Measurements from ENCODE around the gene MTCL1. TPM values are rescaled to one million over a fixed set of nuclear protein-coding genes. Genes with fewer than 3 reads are reported as not detected.

Gene MTCL1
- polyA plus RNA-seq (2012; ENCODE audit: insufficient read length, low read depth): 8.2 TPM

- TF ChIP-seq, protein P1, sequence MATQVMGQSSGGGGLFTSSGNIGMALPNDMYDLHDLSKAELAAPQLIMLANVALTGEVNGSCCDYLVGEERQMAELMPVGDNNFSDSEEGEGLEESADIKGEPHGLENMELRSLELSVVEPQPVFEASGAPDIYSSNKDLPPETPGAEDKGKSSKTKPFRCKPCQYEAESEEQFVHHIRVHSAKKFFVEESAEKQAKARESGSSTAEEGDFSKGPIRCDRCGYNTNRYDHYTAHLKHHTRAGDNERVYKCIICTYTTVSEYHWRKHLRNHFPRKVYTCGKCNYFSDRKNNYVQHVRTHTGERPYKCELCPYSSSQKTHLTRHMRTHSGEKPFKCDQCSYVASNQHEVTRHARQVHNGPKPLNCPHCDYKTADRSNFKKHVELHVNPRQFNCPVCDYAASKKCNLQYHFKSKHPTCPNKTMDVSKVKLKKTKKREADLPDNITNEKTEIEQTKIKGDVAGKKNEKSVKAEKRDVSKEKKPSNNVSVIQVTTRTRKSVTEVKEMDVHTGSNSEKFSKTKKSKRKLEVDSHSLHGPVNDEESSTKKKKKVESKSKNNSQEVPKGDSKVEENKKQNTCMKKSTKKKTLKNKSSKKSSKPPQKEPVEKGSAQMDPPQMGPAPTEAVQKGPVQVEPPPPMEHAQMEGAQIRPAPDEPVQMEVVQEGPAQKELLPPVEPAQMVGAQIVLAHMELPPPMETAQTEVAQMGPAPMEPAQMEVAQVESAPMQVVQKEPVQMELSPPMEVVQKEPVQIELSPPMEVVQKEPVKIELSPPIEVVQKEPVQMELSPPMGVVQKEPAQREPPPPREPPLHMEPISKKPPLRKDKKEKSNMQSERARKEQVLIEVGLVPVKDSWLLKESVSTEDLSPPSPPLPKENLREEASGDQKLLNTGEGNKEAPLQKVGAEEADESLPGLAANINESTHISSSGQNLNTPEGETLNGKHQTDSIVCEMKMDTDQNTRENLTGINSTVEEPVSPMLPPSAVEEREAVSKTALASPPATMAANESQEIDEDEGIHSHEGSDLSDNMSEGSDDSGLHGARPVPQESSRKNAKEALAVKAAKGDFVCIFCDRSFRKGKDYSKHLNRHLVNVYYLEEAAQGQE (IDR thresholded peaks at IDR 0.05; ENCODE audit: insufficient read depth in 1 of 2, low read depth in 2 of 2, low read length in 2 of 2): no peak
- no peak for TF ChIP-seq TAF1 (IDR thresholded peaks at IDR 0.05; ENCODE audit: borderline replicate concordance, insufficient read depth, low read length)
- TF ChIP-seq FOXP2 (optimal IDR thresholded peaks at IDR 0.05; ENCODE audit: borderline replicate concordance, extremely low read depth, extremely low read length, insufficient read depth): no peak
- TF ChIP-seq POLR2AphosphoS5 (IDR thresholded peaks at IDR 0.05; ENCODE audit: low read depth, low read length): no peak
- no peak for TF ChIP-seq SIN3A (IDR thresholded peaks at IDR 0.05; ENCODE audit: borderline replicate concordance, insufficient read depth, low read length)
Measured at GRCh38 chr18:8705238-8705960, at the start of gene MTCL1. Gene MTCL1, plus strand, starts transcription at chr18:8705556. Its CDS starts 105 bp downstream, at chr18:8705661.

GRCh38 chr18:8656232-8656631 is 49.1 kb upstream of the MTCL1 start:
- TF ChIP-seq TAF1 (IDR thresholded peaks at IDR 0.05; ENCODE audit: borderline replicate concordance, insufficient read depth, low read length) (no peak), POLR2AphosphoS5 (IDR thresholded peaks at IDR 0.05; ENCODE audit: low read depth, low read length) (no peak), FOXP2 (optimal IDR thresholded peaks at IDR 0.05; ENCODE audit: borderline replicate concordance, extremely low read depth, extremely low read length, insufficient read depth) (no peak), SIN3A (IDR thresholded peaks at IDR 0.05; ENCODE audit: borderline replicate concordance, insufficient read depth, low read length) (no peak)
- TF ChIP-seq, protein P1 (IDR thresholded peaks at IDR 0.05; ENCODE audit: insufficient read depth in 1 of 2, low read depth in 2 of 2, low read length in 2 of 2): no peak

DNA sequence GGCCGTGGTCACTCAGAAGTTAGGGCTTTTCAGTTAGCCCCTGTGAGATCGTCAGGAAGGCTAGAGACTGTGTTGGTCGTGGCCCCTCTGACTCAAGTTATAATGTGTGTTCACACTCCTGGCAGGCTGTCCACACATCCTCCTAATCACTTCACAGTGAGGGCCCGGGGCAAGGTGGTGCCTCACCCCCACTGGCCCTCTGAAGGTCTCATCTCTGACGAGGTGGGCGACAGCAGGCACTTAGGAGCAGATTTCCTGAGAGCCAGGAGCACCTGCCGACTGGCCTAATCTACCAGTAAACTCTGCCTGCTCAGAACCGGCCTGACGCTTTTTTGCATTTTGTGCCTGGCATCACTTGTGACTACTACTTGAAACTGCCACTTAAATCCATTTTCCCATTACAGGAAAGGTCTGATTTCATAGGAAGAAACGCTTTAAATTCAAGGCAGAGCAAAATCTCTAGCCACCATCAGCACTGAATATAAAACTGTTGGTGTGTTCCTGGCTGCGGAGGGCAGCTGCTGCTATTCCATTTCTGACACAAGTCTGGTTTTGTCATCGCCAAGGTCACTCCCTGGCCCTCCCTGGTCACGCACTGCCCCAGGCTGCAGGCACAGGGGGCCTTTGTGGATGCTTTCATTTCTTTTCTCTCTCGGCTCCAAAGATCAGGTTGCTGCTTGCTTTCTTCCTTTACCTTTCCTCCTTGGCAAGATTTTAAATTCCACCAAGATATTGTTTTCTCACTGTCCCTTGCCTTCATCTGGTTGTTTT is 48.1 kb upstream of the MTCL1 start:
- TF ChIP-seq FOXP2 (optimal IDR thresholded peaks at IDR 0.05; ENCODE audit: borderline replicate concordance, extremely low read depth, extremely low read length, insufficient read depth) (no peak), SIN3A (IDR thresholded peaks at IDR 0.05; ENCODE audit: borderline replicate concordance, insufficient read depth, low read length) (no peak), POLR2AphosphoS5 (IDR thresholded peaks at IDR 0.05; ENCODE audit: low read depth, low read length) (no peak), TAF1 (IDR thresholded peaks at IDR 0.05; ENCODE audit: borderline replicate concordance, insufficient read depth, low read length) (no peak)
- TF ChIP-seq, protein P1 (IDR thresholded peaks at IDR 0.05; ENCODE audit: insufficient read depth in 1 of 2, low read depth in 2 of 2, low read length in 2 of 2): no peak

DNA sequence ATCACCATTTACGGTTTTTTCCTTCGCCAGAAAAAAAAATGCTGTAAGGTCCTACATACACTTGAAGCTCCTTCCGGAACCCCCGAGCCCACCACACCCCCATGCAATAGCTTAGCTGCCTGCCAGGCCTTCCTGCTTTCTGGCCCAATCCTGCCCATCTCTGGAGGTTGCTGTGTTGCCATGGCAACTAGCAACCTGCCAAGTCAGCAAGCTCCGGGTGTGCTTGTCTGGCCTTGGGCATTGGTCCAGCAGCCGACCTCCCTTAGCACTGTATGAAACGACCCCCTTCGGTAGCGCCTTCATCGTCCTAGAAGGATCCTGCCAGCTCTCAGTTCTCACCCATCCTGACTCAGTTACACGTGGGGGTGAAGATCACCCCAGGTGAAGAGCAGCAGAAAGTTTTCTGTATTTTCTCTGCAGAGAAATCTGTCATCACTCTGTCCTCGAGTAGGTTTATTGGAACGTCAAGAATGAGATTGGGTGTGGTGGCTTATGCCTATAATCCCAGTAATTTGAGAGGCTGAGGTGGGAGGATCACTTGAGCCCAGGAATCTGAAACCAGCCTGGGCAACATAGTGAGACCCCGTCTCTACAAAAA is 47.4 kb upstream of the MTCL1 start:
- TF ChIP-seq, protein P1 (IDR thresholded peaks at IDR 0.05; ENCODE audit: insufficient read depth in 1 of 2, low read depth in 2 of 2, low read length in 2 of 2): no peak
- no peak for TF ChIP-seq TAF1 (IDR thresholded peaks at IDR 0.05; ENCODE audit: borderline replicate concordance, insufficient read depth, low read length)
- no peak for TF ChIP-seq POLR2AphosphoS5 (IDR thresholded peaks at IDR 0.05; ENCODE audit: low read depth, low read length)
- TF ChIP-seq SIN3A (IDR thresholded peaks at IDR 0.05; ENCODE audit: borderline replicate concordance, insufficient read depth, low read length): no peak
- no peak for TF ChIP-seq FOXP2 (optimal IDR thresholded peaks at IDR 0.05; ENCODE audit: borderline replicate concordance, extremely low read depth, extremely low read length, insufficient read depth)

All from PFSK-1 (cell line).